Fibroblast of pulmonary artery (primary cell): ENCODE measurements around the gene MYH6.
A peak's percentile ranks its signal among the peaks of the same experiment; 100 is the strongest.

Experiments
- DNase-seq: peaks from one replicate; pipeline ENCODE4 v3.0.0-alpha.2; 2010; ENCODE audit warnings: low read depth
- H3K4me3 ChIP-seq: replicated peaks from 2 replicates; pipeline ENCODE4 v1.5.1; 2011; ENCODE audit warnings: low read depth, mild to moderate bottlenecking, control low read depth, low read length, moderate library complexity
- CTCF ChIP-seq: IDR thresholded peaks from 2 replicates; pipeline ENCODE4 v1.5.1; 2011; ENCODE audit warnings: mild to moderate bottlenecking, control low read depth, low read length, inconsistent platforms; ENCODE audit errors: missing control alignments

MYH6 gene

GRCh38 chr14:23442721-23443356 is 34.8 kb upstream of the MYH6 start:
- DNase-seq, result no peak
- TF ChIP-seq CTCF, result no peak
- H3K4me3 ChIP-seq, result no peak overlapping the region

GRCh38 chr14:23441076-23441475 is 33.0 kb upstream of the MYH6 start:
- no peak overlapping the region for H3K4me3 ChIP-seq
- no peak for TF ChIP-seq CTCF
- peak; percentile 48 for DNase-seq

- no peak for TF ChIP-seq CTCF
- no peak for DNase-seq
- no peak overlapping the region for H3K4me3 ChIP-seq
These were observed 31.2 kb upstream of the MYH6 start for GRCh38 chr14:23439107-23439835.

- no peak overlapping the region for H3K4me3 ChIP-seq
- no peak for TF ChIP-seq CTCF
- no peak for DNase-seq
These were observed 30.3 kb upstream of the MYH6 start for GRCh38 chr14:23438101-23438971.

GRCh38 chr14:23437133-23438100 is 29.3 kb upstream of the MYH6 start:
- H3K4me3 ChIP-seq, result no peak overlapping the region
- no peak for TF ChIP-seq CTCF
- no peak for DNase-seq
